Peyer's patch (tissue), 4 donors: ENCODE data around the gene LMO3.

ENCODE experiments used
- POLR2A ChIP-seq, 2 donors: fragments of 450-650 bp; IDR thresholded peaks; one replicate each; pipeline ENCODE4 v1.5.1; 2017; ENCODE audit warnings: antibody characterized with exemption in 2 of 2, mild to moderate bottlenecking in 2 of 2, moderate library complexity in 2 of 2
- TF ChIP-seq, protein P1 (sequence below), 6 experiments: fragments of 450-650 bp in 4 of 6; fragments of 200-600 bp in 2 of 6; sonication (generic) in 1 of 6; IDR thresholded peaks; one replicate each; pipeline ENCODE4 v1.5.1; 2017 to 2019; ENCODE audit warnings: antibody characterized with exemption in 6 of 6, mild to moderate bottlenecking in 3 of 6, moderate library complexity in 1 of 6

DNA sequence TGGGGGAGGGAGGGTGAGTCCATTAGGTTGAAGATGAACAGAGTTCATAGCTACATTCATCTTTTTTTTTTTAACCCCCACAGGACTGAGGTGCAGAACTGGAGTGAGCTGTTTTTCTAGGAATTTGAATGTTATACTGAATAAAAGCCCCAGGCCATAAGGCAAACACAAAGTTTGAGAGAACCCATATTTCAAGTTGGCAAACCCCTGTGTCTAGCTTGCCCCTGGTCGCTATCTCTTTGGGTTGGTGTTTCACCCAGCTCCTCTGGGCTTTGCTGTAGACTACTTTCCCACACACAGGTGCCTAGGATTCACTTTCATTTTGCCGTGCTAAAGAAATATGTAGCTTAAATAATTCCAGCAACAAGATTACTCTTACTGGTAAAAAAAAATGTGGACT is 5.2 kb upstream of the LMO3 start:
- TF ChIP-seq, protein P1, sequence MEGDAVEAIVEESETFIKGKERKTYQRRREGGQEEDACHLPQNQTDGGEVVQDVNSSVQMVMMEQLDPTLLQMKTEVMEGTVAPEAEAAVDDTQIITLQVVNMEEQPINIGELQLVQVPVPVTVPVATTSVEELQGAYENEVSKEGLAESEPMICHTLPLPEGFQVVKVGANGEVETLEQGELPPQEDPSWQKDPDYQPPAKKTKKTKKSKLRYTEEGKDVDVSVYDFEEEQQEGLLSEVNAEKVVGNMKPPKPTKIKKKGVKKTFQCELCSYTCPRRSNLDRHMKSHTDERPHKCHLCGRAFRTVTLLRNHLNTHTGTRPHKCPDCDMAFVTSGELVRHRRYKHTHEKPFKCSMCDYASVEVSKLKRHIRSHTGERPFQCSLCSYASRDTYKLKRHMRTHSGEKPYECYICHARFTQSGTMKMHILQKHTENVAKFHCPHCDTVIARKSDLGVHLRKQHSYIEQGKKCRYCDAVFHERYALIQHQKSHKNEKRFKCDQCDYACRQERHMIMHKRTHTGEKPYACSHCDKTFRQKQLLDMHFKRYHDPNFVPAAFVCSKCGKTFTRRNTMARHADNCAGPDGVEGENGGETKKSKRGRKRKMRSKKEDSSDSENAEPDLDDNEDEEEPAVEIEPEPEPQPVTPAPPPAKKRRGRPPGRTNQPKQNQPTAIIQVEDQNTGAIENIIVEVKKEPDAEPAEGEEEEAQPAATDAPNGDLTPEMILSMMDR (IDR thresholded peaks at IDR 0.05) = no peak
- TF ChIP-seq POLR2A (IDR thresholded peaks at IDR 0.05) = no peak
